HL-60 (cell line): Measurements from ENCODE around the gene NDUFA8.

Source experiments
- DNase-seq, 2 experiments: peaks; one replicate each; pipeline ENCODE4 v3.0.0-alpha.2; 2010 to 2020; ENCODE audit warnings: low read depth in 1 of 2, low spot score in 1 of 2
- H3K27ac ChIP-seq: fragments of 250-450 bp; sonication (Bioruptor Pico); replicated peaks from 2 replicates; pipeline ENCODE4 v1.5.1; 2020; ENCODE audit warnings: mild to moderate bottlenecking, moderate library complexity
- H3K27me3 ChIP-seq: fragments of 250-450 bp; sonication (Bioruptor Pico); 2 replicates; pipeline ENCODE4 v1.5.1; 2021; ENCODE audit warnings: mild to moderate bottlenecking, moderate library complexity; ENCODE audit not compliant: insufficient read depth, poor library complexity, severe bottlenecking
- H3K4me3 ChIP-seq: replicated peaks from 2 replicates; pipeline ENCODE4 v1.5.1; 2011; ENCODE audit warnings: mild to moderate bottlenecking, control low read depth, low read length; ENCODE audit not compliant: insufficient read depth
- GABPA ChIP-seq: IDR thresholded peaks from 2 replicates; pipeline ENCODE4 v1.6.1; 2012; ENCODE audit warnings: low read depth
- POLR2AphosphoS5 ChIP-seq: IDR thresholded peaks from 2 replicates; pipeline ENCODE4 v1.6.1; 2012; ENCODE audit warnings: low read depth
- SPI1 ChIP-seq: IDR thresholded peaks from 2 replicates; pipeline ENCODE4 v1.6.1; 2012; ENCODE audit warnings: low read depth, mild to moderate bottlenecking, borderline replicate concordance
- TF ChIP-seq, protein P1 (sequence below): IDR thresholded peaks from 2 replicates; pipeline ENCODE4 v1.6.1; 2012; ENCODE audit warnings: low read depth; ENCODE audit not compliant: insufficient replicate concordance
- TF ChIP-seq, protein P2 (sequence below): IDR thresholded peaks from one replicate; pipeline ENCODE4 v1.5.1; 2011; ENCODE audit warnings: low read length, control low read depth, inconsistent platforms; ENCODE audit not compliant: insufficient read depth

NDUFA8 gene

DNA sequence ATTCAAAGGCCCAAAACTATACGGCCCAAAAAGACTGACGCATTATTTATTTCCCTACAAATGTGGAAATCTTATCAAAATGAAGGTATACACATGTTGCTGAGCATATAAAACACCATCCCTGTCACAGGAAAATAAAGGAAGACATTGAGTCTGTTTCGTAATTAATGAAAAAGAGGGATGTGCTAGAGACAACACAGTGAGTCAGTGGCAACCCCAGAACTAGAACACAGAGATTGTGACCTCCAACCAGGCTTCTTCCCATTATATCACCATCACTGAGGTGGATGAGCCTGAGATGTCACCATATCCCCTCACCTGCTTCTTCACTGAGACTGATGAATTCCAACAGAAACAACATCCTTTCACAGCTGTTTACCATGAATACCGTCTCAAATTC is 3.8 kb downstream of the NDUFA8 start:
- no peak overlapping the region for H3K27ac ChIP-seq
- DNase-seq, result no peak
- TF ChIP-seq, protein P1, sequence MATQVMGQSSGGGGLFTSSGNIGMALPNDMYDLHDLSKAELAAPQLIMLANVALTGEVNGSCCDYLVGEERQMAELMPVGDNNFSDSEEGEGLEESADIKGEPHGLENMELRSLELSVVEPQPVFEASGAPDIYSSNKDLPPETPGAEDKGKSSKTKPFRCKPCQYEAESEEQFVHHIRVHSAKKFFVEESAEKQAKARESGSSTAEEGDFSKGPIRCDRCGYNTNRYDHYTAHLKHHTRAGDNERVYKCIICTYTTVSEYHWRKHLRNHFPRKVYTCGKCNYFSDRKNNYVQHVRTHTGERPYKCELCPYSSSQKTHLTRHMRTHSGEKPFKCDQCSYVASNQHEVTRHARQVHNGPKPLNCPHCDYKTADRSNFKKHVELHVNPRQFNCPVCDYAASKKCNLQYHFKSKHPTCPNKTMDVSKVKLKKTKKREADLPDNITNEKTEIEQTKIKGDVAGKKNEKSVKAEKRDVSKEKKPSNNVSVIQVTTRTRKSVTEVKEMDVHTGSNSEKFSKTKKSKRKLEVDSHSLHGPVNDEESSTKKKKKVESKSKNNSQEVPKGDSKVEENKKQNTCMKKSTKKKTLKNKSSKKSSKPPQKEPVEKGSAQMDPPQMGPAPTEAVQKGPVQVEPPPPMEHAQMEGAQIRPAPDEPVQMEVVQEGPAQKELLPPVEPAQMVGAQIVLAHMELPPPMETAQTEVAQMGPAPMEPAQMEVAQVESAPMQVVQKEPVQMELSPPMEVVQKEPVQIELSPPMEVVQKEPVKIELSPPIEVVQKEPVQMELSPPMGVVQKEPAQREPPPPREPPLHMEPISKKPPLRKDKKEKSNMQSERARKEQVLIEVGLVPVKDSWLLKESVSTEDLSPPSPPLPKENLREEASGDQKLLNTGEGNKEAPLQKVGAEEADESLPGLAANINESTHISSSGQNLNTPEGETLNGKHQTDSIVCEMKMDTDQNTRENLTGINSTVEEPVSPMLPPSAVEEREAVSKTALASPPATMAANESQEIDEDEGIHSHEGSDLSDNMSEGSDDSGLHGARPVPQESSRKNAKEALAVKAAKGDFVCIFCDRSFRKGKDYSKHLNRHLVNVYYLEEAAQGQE, result no peak
- TF ChIP-seq POLR2AphosphoS5 (no peak), GABPA (no peak), SPI1 (no peak)
- TF ChIP-seq, protein P2, sequence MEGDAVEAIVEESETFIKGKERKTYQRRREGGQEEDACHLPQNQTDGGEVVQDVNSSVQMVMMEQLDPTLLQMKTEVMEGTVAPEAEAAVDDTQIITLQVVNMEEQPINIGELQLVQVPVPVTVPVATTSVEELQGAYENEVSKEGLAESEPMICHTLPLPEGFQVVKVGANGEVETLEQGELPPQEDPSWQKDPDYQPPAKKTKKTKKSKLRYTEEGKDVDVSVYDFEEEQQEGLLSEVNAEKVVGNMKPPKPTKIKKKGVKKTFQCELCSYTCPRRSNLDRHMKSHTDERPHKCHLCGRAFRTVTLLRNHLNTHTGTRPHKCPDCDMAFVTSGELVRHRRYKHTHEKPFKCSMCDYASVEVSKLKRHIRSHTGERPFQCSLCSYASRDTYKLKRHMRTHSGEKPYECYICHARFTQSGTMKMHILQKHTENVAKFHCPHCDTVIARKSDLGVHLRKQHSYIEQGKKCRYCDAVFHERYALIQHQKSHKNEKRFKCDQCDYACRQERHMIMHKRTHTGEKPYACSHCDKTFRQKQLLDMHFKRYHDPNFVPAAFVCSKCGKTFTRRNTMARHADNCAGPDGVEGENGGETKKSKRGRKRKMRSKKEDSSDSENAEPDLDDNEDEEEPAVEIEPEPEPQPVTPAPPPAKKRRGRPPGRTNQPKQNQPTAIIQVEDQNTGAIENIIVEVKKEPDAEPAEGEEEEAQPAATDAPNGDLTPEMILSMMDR, result no peak
- H3K4me3 ChIP-seq, result no peak overlapping the region
- no peaks in the 10 kb centered on the region for H3K27me3 ChIP-seq

DNA sequence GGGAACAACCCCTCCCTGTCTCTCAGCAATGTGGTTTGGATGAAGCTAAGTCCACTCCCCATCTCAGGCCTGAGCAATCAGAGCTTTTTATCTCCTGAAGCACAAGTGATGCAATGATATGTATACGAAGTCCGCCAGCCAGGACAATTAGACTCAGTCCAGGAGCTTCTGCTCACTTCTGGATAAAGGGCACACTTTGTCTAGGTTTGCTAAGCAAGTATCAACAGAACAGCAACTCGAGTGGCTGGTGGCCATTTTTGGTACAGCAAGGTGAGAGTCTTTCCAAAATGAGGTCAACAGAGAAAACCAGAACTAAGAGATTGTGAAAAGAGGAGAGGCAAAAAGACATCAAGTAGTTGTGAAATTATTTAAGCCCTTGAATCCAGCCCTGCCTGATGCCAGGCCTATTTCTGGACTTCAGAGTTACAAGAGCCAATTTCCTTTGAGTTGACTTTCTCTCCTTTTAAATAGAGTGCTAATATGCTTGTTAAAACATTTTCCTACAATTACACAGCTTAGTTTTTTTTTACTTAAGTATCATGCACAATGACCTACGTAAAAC is 8.2 kb downstream of the NDUFA8 start:
- H3K4me3 ChIP-seq, result no peak overlapping the region
- no peak overlapping the region for H3K27ac ChIP-seq
- no peak for DNase-seq
- TF ChIP-seq, protein P2, result no peak
- no peak for TF ChIP-seq GABPA
- TF ChIP-seq, protein P1, result no peak
- no peak for TF ChIP-seq SPI1
- TF ChIP-seq POLR2AphosphoS5, result no peak
- H3K27me3 ChIP-seq, result no peaks in the 10 kb centered on the region

DNA sequence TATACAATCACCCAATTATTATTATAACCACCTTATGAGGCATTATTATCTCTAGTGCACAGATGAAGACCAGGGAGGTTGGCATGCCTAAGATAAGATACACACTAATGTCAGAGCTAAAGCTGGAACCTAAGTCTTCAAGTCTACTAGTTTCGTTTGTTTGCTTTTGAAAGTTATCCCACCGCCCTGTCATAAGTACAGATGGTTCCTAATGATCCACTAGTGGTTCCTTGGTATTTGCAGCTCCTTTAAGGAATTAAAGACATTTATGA is 14.1 kb downstream of the NDUFA8 start:
- Histone ChIP-seq H3K27me3 (no peaks in the 10 kb centered on the region), H3K4me3 (no peak overlapping the region), H3K27ac (no peak overlapping the region)
- DNase-seq, result no peak
- TF ChIP-seq GABPA (no peak), SPI1 (no peak)

DNA sequence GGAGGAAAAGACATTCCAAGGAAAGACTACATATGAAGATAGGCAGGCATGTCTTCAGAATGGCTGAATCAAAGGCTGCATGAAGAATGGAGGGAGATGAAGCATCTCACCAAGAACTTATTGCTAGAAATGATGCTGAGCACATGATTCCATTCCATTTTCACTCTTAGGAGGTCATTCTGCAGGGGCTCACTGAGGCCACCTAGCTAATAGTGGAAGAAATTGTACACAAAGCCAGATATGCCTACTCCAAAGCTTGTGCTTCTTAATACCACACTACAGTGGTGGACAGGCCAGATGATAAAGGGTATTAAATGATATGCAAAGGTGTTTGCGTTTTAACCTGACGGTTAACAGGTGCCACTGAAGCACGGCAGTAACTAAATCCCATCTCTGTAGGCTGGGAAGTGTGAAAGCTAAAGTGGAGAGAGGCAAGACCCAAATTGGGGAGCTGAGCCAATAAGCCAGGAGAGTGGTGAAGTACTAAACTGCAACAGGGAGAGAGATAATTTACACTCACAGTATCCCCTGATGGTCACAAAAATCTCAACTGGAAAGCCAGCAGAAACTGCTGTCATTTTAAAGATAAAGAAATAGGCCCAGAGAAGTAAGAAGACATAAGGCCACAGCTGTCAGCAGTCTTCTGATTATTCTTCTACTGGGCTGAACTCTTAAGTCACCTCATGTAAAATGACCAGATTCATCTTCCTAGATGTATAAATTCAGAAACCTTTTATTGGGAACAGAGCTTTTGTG is 14.6 kb downstream of the NDUFA8 start:
- Histone ChIP-seq H3K27ac (no peak overlapping the region), H3K27me3 (no peaks in the 10 kb centered on the region), H3K4me3 (no peak overlapping the region)
- DNase-seq, result no peak
- TF ChIP-seq POLR2AphosphoS5 (no peak), SPI1 (no peak)
- TF ChIP-seq, protein P2, result peak; percentile 36
